HFFc6 (cell line): ENCODE measurements around the gene PDK4. TPM values are rescaled to one million over a fixed set of nuclear protein-coding genes. Genes with fewer than 3 reads are reported as not detected.
"Not testable (repeated sequence)": the region's sequence is repeated elsewhere in the genome, so short reads cannot be mapped to it uniquely, and the experiment has no call there.

Experiments
- DNase-seq: peaks from one replicate; pipeline ENCODE4 v3.0.0-alpha.2; 2018
- H3K27ac Mint-ChIP-seq: 2 replicates; pipeline ENCODE4 v1.8.0; 2020; ENCODE audit warnings: mild to moderate bottlenecking, mixed read lengths
- H3K27me3 Mint-ChIP-seq: 2 replicates; pipeline ENCODE4 v1.8.0; 2021; ENCODE audit warnings: mild to moderate bottlenecking, moderate library complexity, mixed read lengths; ENCODE audit not compliant: insufficient read depth
- H3K36me3 Mint-ChIP-seq: 2 replicates; pipeline ENCODE4 v1.8.0; 2021; ENCODE audit warnings: low read depth, mixed read lengths
- H3K4me1 Mint-ChIP-seq: 2 replicates; pipeline ENCODE4 v1.8.0; 2020; ENCODE audit warnings: low read depth, mixed read lengths
- H3K4me3 Mint-ChIP-seq: 2 replicates; pipeline ENCODE4 v1.8.0; 2020; ENCODE audit warnings: mild to moderate bottlenecking, moderate library complexity, mixed read lengths
- H3K9me3 Mint-ChIP-seq: 2 replicates; pipeline ENCODE4 v1.8.0; 2020; ENCODE audit warnings: mild to moderate bottlenecking, mixed read lengths
- CTCF ChIP-seq: fragments of 200-600 bp; sonication (generic); IDR thresholded peaks from 2 replicates; pipeline ENCODE4 v1.5.0; 2021; ENCODE audit warnings: antibody characterized with exemption, mild to moderate bottlenecking
- total RNA-seq, 6 experiments: library from RNA; stranded (reverse); fragmentation: NEBNext Ultra II Directional; extraction: Animal tissue kit (Norgen Biotek cat#: 25700); gene quantifications; 2 replicates in 1 of 6; 3 replicates in 5 of 6; pipeline ENCODE4 v1.2.3, GENCODE V29; 2021

PDK4 gene
- total RNA-seq, 6 experiments from 2014 or later = not detected

- no peak for TF ChIP-seq CTCF
- no peaks in the 10 kb centered on the region for H3K27me3 Mint-ChIP-seq
- H3K4me1 Mint-ChIP-seq = no peaks in the 10 kb centered on the region
- no peaks in the 10 kb centered on the region for H3K36me3 Mint-ChIP-seq
- no peak overlapping the region for H3K4me3 Mint-ChIP-seq
- H3K9me3 Mint-ChIP-seq = no peaks in the 10 kb centered on the region; the same call in 1 of the 2 replicates
- no peak overlapping the region for H3K27ac Mint-ChIP-seq
- DNase-seq = no peak
These were observed 26.6 kb downstream of the PDK4 start for GRCh38 chr7:95569720-95570119.

- Mint-ChIP-seq H3K4me3 (no peak overlapping the region), H3K27me3 (no peaks in the 10 kb centered on the region), H3K4me1 (no peaks in the 10 kb centered on the region), H3K27ac (no peak overlapping the region), H3K9me3 (no peaks in the 10 kb centered on the region; the same call in 1 of the 2 replicates), H3K36me3 (no peaks in the 10 kb centered on the region)
- no peak for DNase-seq
- no peak for TF ChIP-seq CTCF
These were observed 35.6 kb downstream of the PDK4 start for GRCh38 chr7:95560674-95561073.

- no peaks in the 10 kb centered on the region for H3K4me1 Mint-ChIP-seq
- no peaks in the 10 kb centered on the region; the same call in 1 of the 2 replicates for H3K9me3 Mint-ChIP-seq
- no peak for TF ChIP-seq CTCF
- no peak overlapping the region for H3K27ac Mint-ChIP-seq
- no peaks in the 10 kb centered on the region for H3K36me3 Mint-ChIP-seq
- no peak for DNase-seq
- H3K4me3 Mint-ChIP-seq = no peak overlapping the region
- peaks cover 3% of the 10 kb centered on the region; the same call in 1 of the 2 replicates for H3K27me3 Mint-ChIP-seq
These were observed 37.5 kb downstream of the PDK4 start for GRCh38 chr7:95558864-95559263.

GRCh38 chr7:95556777-95557176, 39.5 kb downstream of the PDK4 start:
- H3K4me1 Mint-ChIP-seq = no peaks in the 10 kb centered on the region
- no peak for TF ChIP-seq CTCF
- DNase-seq = no peak
- no peak overlapping the region for H3K27ac Mint-ChIP-seq
- no peaks in the 10 kb centered on the region for H3K36me3 Mint-ChIP-seq
- H3K4me3 Mint-ChIP-seq = no peak overlapping the region
- peaks cover 3% of the 10 kb centered on the region; the same call in 1 of the 2 replicates for H3K27me3 Mint-ChIP-seq
- no peaks in the 10 kb centered on the region; the same call in 1 of the 2 replicates for H3K9me3 Mint-ChIP-seq

DNA sequence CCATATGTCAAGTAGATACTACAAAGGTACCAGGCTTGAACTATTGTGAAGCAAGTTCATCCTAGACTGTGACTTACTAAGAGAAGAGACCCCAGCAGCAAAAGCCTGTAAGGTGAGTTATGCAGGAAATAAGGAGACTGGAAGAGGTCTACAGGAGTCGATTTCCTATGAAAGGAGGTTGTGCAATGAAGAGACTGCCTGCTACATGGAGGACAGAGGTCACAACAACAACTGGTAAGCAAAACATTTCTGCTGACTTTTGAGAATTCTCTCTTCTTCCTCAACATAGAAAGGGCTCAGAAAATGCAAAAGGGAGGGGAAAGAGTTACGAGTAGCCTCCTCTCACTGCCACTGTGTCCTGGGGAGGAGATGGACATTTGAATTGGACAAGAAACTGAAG, 42.4 kb downstream of the PDK4 start:
- no peaks in the 10 kb centered on the region for H3K36me3 Mint-ChIP-seq
- no peak for DNase-seq
- TF ChIP-seq CTCF = no peak

DNA sequence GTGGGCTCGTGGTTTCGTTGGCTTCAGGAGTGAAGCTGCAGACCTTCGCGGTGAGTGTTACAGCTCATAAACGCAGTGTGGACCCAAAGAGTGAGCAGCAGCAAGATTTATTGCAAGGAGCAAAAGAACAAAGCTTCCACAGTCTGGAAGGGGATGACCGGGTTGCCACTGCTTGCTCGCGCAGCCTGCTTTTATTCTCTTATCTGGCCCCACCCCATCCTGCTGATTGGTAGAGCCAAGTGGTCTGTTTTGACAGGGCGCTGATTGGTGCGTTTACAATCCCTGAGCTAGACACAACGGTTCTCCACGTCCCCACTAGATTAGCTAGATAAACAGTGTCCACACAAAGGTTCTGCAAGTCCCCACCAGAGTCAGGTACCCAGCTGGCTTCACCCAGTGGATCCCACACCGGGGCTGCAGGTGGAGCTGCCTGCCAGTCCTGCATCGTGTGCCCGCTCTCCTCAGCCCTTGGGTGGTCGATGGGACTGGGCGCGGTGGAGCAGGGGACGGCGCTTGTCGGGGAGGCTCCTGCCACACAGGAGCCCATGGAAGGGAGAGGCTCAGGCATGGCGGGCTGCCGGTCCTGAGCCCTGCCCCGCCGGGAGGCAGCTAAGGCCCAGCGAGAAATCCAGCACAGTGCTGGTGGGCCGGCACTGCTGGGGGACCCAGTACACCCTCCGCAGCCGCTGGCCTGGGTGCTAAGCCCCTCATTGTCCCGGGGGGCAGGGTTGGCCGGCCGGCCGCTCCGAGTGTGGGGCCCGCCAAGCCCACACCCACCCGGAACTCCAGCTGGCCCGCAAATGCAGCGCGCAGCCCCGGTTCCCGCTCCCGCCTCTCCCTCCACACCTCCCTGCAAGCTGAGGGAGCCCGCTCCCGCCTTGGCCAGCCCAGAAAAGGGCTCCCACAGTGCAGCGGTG, 44.0 kb downstream of the PDK4 start:
- H3K36me3 Mint-ChIP-seq, H3K27me3 Mint-ChIP-seq, H3K4me3 Mint-ChIP-seq, H3K9me3 Mint-ChIP-seq, DNase-seq, H3K27ac Mint-ChIP-seq: not testable (repeated sequence)
- H3K4me1 Mint-ChIP-seq = peaks cover 12% of the 10 kb centered on the region; the same call in 1 of the 2 replicates

More for the DNA sequence above, 42.4 kb downstream of the PDK4 start:
- Mint-ChIP-seq H3K27me3 (peaks cover 3% of the 10 kb centered on the region; the same call in 1 of the 2 replicates), H3K9me3 (no peaks in the 10 kb centered on the region; the same call in 1 of the 2 replicates), H3K27ac (no peak overlapping the region), H3K4me3 (no peak overlapping the region), H3K4me1 (peaks cover 12% of the 10 kb centered on the region; the same call in 1 of the 2 replicates)
